T-helper 2 cell treated with Interferon-gamma antibody and Interleukin-4, amounts not matched to agents 100 ng/mL and 5 ng/mL, for 36 hours (primary cell): ENCODE results near the gene DUS2. TPM values are rescaled to one million over a fixed set of nuclear protein-coding genes. Genes with fewer than 3 reads are reported as not detected.

Experiments
- intact Hi-C: fragments of 100-400 bp; cut with micrococcal nuclease; formaldehyde crosslinking; loops from one replicate; pipeline ENCODE4 v1.15.1; 2023
- total RNA-seq: library from RNA; stranded (reverse); gene quantifications from 2 replicates; pipeline ENCODE4 v1.2.3, GENCODE V29; 2022

Gene DUS2
- total RNA-seq, 1 donor from 2014 or later = 23.8 TPM

DNA sequence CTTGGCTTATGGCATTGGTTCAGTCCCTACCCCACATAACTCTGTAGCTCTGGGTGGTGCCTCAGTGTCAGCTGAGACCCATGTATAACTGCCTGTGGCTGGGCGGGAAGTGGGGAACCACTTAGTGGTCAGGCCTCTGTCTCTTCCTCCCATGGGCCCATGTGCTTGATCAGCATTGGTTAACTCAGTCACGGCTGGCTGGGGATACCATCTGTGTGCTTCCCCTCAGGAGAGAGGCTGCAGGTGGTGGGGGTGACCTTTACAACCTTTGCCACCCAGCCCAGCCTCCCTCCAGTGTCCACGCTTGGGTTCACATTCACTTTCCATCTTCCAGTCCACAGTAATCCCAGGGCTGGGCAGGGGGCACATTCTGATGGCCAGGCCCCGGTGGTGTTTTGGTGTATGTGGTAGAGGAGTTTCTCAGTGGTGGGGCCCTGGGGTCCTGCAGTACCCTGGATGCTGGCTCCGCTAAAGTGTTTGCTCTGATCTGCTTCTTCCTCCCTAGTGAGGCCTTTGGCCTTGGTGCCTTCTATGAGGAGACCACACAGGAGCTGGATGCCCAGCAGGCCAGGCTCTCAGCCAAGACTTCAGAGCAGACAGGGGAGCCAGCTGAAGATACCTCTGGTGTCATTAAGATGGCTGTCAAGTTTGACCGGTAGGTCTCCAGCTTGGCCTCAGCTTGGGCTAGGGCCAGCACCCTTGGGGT lies 51.9 kb downstream of the DUS2 start:
- intact Hi-C loops = no loop called here

DNA sequence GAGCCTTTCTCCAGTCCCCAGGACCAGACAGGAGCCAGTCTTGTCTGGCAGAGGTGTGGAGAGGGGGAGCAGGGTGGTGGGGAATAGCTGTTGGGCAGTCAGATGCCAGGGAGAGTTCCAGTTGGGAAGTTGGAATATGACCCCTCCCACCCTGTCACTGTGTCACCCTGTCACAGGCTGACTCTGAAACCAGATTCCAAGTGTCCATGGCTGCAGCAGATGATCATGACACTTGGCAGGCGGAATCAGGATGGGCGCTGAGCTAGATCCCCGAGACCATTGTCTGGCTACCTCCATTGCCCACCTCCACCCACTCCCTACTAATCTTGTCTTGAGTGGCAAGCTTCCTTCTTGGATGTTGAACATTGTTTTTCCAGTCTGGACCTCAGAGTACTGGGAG lies 52.9 kb downstream of the DUS2 start:
- intact Hi-C loops = no loop called here

DNA sequence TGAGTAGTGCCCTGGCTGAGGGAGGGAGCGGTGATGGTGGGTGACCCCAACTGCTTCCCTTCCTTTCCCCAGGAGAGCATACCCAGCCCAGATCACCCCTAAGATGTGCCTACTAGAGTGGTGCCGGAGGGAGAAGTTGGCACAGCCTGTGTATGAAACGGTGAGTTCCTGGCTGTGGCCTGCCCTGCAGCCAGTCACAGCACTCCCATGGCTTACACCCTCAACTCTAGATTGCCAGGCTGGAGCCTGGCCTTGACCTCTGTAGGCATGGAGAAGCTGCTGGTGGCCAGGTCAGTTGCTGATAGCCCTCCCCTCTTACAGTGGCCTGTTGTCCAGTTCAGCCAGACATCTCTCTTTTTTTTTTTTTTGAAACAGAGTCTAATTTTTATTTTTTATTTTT lies 53.5 kb downstream of the DUS2 start:
- intact Hi-C loops = no loop called here

DNA sequence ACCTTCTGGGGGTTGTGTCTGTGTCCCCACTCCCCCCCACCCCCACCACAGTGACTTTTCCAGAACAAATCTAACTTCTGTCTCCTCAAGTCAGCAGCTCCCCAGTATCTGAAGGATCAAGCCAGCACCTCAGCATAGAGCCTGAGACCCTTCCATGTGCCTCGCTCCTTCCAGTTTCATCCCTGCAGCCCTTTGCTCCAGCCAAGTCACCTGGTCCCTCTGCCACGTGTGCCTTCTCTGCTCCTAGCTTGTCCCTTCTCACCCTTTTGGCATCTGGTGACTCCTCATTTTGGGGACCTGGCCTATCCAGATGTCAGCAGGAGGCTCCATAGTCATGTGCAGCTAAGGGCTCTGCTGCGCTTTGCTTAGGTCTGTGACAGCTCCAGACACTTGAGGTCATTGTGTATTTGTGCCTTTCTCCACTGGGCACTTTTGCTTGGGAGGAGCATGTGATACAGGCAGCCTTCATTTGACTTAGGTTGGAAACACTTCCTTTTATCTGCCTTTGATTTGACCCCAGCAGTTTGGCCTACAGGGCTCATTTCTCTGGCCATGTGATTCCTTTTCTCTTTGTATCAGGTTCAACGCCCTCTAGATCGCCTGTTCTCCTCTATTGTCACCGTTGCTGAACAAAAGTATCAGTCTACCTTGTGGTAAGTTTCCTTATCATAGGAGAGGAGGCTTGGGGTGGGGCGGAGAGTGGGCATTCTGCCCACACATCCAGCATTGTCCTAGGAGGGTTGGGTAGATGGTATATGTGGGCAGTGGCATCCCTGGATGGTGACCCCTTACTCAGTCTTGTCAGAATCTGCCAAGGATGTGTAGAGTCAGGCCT lies 55.0 kb downstream of the DUS2 start:
- intact Hi-C loops = no loop called here

DNA sequence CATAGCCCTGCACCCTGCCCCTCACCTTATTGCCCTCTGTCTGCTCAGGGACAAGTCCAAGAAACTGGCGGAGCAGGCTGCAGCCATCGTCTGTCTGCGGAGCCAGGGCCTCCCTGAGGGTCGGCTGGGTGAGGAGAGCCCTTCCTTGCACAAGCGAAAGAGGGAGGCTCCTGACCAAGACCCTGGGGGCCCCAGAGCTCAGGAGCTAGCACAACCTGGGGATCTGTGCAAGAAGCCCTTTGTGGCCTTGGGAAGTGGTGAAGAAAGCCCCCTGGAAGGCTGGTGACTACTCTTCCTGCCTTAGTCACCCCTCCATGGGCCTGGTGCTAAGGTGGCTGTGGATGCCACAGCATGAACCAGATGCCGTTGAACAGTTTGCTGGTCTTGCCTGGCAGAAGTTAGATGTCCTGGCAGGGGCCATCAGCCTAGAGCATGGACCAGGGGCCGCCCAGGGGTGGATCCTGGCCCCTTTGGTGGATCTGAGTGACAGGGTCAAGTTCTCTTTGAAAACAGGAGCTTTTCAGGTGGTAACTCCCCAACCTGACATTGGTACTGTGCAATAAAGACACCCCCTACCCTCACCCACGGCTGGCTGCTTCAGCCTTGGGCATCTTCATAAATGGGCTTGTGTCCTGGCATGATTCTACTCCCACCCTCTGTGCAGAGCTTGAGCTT lies 55.8 kb downstream of the DUS2 start:
- intact Hi-C loops = loop anchor here (1.0 kb wide), 1 partner anchor 15 kb away; no protein-coding TSS in a partner anchor

DNA sequence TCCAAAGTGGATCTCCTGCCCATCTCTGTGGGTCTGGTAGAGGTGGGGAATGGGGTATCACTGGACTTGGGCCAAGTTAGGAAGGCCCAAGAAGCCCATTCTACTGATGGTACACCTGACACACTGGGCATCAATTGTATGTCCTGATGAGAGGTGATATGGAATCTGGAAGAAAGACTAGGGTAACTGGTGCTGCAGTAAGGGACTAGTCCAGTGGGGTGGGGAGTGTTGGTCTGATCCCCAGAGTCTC lies 56.2 kb downstream of the DUS2 start:
- intact Hi-C loops = loop anchor here (1.0 kb wide), 1 partner anchor 15 kb away; no protein-coding TSS in a partner anchor

DNA sequence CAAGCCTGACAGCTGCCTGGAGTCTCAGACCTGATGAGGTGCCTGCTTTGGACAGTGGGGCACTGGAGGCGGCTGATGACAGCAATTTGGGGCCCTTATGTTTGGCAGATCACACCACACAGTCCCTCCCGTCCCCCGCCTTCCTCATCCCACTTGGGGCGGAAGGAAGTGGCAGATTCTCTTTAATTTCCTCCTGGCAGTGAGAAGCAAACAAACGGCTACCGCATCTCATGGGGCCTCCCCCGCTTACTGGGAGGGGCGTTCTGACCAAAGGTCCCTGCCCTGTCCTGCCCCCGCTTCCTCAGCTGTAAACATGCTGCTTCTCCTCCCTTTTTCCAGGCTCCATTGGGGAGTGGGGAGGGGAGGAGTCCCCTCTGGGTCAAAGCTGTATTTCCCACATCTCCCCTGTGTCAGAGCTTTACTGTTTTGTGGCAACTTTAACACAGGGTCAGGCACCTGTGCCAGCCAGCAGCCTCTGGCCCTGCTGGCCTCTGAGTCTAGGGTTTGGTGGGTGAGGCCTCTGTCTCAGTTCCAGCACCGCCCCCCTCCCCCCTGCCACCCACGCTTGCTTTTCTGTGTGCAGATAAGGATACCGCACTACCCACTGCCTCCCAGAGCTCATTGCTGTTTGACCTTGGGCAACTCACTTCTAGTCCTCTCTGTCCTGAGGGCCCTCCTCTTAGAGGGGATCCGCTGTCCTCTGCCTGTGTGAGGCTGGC lies 56.7 kb downstream of the DUS2 start:
- intact Hi-C loops = loop anchor here (1.0 kb wide), 1 partner anchor 15 kb away; no protein-coding TSS in a partner anchor

DNA sequence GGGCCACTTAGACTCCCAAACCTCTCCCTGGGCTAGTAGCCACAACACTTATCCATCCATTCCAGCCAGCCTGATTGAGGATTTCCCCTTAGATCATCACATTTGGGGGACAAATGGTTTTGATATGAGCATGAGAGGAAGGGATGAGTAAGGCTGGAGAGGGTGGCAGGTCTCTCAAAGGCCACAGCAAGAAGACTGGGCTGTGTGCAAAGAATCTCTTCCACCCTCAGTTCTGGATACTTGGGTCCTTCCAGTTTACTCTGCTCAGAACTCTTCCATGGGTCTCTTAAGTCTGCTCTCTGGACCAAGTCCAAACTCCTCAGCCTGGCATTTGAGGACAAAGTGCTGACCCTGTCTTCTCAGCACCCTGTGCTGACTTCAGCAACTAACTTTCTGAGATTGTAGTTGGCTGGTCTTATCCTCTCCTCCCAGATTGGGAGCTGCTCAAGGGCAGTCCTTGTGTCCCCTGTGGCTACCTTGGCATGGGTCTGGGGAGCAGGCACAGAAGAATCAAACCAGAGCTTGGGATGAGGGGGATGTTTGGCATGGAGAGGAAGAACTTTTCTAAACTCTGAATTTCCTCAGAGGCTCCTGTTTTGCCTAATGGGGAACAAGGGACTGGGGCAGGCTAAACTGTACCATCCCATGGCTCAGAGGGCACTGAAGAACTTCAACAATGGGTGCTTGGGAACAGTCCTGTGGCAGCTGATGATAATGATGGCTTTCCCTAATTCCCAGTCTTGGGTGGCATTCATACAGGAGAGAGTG lies 59.0 kb downstream of the DUS2 start:
- intact Hi-C loops = no loop called here

DNA sequence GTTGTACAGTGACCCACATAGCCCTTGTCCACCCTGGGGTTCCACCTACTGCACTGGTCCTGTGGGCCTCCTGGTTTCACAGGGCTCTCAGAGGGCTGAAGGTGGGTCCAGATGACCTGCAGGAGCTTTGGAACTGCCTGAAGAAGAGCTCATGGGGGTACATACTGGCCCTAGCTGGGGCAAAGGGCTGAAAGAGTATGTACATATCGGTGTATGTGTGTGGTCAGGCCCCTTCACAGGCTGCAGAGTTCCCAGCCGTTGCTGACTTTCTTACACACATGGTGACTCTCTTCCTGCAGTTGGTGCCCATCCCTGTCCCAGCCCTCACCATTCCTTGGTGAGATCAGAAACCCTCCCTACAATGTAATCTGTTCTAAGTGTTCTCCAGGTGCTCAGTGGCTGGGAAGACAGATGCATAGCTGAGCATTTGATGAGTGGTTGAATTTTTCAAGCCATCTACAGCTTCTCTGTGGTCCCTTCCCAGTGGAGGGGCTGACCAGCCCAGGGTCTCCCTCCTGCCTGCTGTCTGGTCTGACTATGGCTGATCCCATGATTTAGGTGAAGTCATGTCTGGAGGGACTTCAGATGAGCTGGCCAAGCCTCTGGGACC lies 59.6 kb downstream of the DUS2 start:
- intact Hi-C loops = no loop called here

DNA sequence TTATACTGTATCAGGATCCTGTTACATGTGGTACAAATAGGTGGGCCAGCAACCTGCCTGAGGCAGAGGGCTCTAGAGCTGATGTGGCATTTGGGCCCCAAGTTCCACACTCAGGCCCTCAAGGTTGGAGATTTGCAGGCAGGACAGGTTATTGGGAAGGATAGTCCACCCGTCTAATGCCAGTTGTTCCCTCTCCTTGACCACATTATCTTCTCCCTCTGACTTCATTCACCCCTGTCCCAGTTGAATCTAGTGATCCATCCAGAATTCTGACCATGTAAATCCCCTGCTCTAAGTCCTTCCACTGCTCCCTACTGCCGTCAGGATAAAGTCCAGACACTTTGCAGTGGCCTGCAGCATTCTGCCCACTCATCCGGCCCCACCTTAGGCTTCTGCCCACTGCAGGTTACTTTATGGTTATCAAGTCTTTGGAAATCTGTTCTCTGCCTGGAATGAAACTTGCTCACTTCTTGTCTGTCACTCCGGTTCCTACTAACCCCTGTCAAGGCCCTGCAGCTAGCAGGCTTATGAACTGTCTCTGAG lies 60.2 kb downstream of the DUS2 start:
- intact Hi-C loops = no loop called here

DNA sequence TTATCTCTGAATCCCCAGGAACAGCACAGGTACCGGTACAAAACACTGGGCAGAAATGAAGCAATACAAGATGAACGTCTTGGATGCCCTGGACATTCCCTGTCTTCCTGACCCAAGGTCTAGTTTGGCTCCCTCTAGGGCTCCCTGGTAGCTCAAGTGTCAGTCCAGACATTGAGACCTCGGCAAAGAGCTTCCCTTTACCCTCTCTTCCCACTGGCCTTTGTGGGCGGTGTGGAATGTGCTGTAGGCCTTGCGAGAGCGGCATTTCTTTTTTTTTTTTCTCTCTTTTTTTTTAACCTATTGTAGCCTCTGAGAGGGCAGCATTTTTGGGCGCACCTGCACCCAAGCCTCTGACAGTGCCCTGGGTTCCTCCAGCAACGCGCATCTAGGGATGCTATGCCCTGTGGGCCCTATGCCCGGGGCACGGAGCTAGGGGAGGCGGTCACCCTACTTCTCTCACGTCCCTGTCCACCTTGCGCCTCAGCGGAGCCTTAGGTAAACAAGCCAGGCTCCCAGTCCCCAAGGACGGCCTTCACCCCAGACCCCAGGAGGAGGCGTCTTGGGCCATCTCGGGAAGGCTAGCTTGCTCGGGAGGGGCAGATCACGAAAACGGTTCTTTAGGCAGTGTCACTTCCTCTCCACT lies 60.9 kb downstream of the DUS2 start:
- intact Hi-C loops = loop anchor here (1.0 to 2.0 kb wide), 3 partner anchors 13 to 242 kb away; partner anchors contain the start of genes PRMT7, SLC7A6OS and THAP11

DNA sequence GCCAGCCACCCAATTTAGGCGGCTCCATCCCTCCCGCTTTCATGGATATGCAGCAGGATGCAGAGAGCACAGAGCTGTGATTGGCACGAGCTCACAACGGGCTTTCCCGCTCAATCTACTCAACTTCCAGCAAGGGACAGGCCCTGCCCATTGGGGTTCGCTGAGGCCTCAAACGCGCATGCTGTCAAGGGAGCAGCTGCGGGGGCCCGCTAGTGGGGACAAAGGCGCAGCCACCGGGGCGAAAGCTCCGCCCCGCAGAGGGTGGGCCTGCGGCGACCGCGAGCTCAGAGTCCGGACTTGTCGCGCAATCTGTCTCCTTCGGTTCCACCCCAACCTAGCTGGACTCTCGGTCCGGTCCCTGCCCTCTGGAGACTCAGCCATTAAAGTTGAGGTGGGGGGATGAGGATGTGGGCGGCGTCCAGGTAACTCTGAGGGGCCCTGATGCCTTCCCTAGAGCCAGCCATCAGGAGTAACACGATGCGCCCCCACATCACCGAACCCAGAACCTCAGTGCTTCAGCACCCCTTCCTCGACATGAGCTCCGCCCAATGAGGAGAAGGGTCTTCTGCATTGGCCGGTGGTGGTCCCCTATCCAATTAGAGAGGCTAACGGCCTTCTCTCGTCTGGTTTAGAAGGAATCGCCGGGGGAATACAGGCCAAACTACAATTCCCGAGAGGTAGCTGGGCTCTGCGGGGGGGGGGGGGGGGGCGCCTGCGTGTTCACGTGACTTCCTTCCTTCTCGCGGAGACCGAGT lies 61.6 kb downstream of the DUS2 start:
- intact Hi-C loops = loop anchor here (1.0 to 5.0 kb wide), 7 partner anchors 14 to 580 kb away; partner anchors contain the start of genes CTCF, PRMT7, SLC7A6OS and THAP11

DNA sequence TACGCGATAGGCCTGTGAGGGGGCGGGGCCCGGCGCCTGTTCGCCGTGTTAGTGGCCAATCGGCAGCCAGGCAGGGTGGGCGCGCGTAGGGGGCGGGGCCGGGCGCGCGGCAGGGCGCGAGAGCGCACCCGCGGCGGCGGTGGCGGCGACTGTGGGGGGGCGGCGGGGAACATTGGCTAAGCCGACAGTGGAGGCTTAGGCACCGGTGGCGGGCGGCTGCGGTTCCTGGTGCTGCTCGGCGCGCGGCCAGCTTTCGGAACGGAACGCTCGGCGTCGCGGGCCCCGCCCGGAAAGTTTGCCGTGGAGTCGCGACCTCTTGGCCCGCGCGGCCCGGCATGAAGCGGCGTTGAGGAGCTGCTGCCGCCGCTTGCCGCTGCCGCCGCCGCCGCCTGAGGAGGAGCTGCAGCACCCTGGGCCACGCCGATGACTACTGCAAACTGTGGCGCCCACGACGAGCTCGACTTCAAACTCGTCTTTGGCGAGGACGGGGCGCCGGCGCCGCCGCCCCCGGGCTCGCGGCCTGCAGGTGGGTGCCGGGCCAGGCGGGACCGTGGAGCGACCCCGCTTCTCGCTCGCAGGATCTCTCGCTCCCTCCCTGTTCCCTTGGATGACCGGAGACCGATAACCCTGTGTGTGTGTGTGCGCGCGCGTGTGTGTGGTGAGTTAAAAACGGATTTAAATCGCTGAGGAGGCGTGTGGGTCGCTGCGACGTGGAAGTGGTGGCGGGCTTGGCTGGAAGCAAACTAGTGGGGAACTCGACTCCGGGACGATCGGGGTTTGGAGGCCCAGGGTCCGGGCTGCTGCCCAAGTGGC lies 62.4 kb downstream of the DUS2 start, which contains the start of gene NFATC3:
Gene NFATC3 (plus strand): TSS at position 112 of the 813 bp plus-strand sequence. CDS start 312 bp downstream, at position 424.
- intact Hi-C loops = loop anchor here (1.0 to 5.0 kb wide), 6 partner anchors 15 to 581 kb away; partner anchors contain the start of genes CTCF, PRMT7 and SLC7A6OS

DNA sequence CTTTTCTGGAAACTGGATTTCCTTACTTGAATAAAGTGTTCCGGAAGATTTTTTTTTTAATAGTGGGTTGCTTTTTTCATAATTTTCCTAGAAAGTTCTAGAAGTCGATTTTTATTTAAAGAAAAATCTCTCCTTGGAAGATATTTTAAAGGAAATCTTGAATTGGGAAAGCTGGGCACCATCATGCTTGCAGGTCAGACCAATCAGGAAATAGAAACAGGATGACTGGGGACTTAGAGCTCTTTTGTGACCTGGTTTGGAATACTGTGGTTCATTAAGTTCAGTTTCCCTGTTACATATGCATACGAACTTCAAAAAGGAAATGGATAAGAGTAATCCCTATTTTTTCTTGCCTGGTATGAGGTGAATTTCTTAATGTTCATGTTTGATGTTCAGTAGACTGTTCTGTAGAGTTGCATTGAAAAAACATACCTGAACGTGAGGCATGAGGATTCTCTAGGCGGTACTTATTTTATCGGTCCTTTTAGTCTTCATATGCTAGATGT lies 63.3 kb downstream of the DUS2 start:
- intact Hi-C loops = loop anchor here (5.0 kb wide), 1 partner anchor 46 kb away; no protein-coding TSS in a partner anchor

DNA sequence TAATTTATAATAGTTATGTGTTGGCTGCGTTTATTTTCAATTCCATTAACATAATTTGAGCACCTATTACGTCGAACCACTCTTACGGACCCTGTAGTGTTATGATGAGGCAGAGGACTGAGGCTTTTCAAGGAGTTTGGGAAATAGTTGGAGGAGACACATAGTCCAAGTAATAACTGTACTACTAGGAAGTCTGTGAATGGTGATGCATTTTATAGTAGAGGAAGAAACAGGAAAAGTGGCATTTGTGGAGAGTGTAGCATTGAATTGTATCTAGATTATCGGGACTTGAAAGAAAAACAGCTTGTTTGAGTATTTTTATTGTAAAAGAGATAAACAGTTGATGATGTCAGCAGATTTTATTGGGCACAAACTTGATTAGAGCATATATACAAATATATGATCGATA lies 63.8 kb downstream of the DUS2 start:
- intact Hi-C loops = loop anchor here (5.0 kb wide), 1 partner anchor 45 kb away; no protein-coding TSS in a partner anchor

DNA sequence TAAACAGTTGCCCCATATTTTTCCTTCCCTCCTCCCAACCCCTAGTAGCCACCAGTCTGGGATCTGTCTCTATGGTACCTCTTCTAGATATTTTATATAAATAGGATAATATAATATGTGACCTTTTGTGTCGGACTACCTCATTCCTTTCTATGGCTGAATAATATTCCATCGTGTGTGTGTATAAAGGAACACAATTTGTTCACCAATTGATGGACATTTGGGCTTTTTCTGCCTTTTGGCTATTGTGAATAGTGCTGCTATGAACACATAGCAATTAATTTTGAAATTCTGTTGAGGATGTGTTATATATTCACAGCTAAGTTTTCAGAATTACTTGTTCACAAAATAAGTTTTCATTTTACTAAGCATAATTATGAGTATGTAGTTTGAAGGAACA lies 64.6 kb downstream of the DUS2 start:
- intact Hi-C loops = loop anchor here (5.0 kb wide), 1 partner anchor 45 kb away; no protein-coding TSS in a partner anchor
